Stromal cell of bone marrow (primary cell): ENCODE results near the gene COL5A1.

Experiments used
- DNase-seq: peaks from one replicate; pipeline ENCODE4 v3.0.0-alpha.2; 2012; ENCODE audit warnings: low read depth

The COL5A1 gene

GRCh38 chr9:134641173-134641989 is at the start of gene COL5A1:
Gene COL5A1, plus strand, starts transcription at chr9:134641803. Its CDS starts 385 bp downstream, at chr9:134642188.
- peak; percentile 91 for DNase-seq

DNA sequence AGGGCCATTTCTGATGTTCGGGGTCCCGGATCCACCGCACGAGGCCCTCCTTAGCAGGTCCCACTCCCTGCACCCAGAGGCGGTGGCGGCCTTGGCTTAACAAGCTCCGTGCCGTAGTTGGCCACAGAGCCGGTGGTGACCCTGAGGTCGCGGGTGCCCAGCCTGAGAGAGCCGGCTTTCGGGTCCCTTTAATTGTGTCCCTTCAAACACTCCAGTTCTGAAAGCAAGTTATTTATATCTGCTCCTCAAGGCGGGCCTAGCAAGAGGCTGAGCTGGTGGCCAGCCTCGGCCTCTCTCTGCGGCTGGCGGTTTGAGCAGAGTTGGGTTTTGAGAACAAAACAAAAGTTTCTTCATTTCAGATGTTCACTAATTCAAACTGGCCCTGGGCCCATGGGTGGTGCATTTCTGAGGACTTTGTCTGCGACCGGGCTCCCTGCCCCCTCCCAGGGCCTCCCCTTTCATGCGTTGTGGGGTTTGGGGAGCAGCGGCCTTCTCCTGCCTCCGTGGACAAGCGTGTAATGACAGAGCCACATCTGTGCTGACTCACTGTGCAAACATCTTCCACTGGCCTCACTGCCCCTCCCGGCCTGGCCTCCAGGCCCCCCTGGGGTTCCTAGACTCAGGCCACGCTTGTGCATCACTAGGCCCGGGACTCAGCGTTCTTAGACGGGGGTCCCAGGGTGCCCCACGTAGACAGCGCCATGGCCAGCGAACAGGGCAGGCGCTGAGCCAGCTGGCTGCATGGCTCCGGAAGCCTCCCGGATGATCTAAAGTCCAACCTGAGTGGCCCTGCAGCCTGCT is 49.4 kb upstream of the COL5A1 start:
- DNase-seq: peak; percentile 87

- no peak for DNase-seq
These were observed 48.8 kb upstream of the COL5A1 start for GRCh38 chr9:134592819-134593200.

DNA sequence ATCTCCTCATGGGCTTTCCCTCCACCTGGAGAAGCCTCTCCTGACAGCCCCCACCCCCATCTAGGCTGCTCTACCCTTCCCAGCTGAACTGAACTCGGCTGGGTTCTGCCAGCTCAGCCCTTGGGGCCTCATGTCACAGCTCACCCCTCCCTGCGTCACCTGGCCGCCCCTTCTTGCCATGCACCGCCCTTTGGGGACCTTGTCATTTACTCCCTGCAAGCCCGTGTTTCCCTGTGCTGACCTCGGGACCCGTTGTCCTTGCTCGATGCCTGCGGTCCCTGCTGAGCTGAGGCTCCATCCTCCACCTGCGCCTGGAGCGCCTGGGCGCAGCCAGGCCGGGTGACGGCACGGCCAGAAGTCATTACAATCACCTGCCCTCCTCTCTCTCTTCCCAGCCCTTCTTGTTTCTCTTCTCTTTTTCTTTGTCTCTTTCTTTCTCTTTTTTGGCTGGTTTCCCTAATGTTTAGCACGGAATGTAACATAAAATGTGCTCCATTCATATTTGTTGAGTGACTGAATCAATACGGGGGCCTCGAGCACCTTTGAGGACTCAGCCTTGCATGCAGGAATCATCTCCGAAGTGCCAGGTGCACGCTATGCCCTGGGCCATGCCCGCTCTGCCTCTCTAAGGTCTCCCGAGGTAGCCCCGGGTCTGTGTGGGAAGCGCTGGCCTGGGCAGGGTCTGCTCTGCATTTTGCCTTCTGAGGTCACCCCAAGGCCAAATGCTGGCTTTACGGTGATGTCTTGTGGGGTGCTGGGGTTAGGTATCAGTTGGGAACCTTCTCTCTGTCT is 48.1 kb upstream of the COL5A1 start:
- no peak for DNase-seq

- no peak for DNase-seq
These were observed 47.3 kb upstream of the COL5A1 start for GRCh38 chr9:134594078-134594941.

DNA sequence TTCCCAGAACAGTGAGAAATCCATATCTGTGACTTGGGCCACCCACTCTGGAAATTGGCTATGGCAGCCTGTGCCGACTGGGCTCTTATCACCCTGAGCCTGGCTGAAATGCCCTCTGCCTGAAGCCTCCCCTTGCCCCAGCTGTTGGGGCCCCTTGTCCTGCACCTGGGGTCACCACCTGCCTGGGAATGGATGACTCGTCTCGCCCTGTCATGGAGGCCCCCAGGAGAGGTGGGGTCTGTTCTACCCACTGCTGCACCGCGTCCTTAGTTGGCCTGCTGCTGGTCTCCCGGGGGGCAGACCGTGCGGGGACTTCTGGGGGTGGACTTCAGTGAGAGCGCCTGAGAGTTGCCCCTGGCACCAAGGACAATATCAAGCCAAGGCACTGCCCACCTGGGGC is 46.6 kb upstream of the COL5A1 start:
- DNase-seq: no peak

GRCh38 chr9:134597041-134597913 is 44.3 kb upstream of the COL5A1 start:
- DNase-seq: no peak

DNA sequence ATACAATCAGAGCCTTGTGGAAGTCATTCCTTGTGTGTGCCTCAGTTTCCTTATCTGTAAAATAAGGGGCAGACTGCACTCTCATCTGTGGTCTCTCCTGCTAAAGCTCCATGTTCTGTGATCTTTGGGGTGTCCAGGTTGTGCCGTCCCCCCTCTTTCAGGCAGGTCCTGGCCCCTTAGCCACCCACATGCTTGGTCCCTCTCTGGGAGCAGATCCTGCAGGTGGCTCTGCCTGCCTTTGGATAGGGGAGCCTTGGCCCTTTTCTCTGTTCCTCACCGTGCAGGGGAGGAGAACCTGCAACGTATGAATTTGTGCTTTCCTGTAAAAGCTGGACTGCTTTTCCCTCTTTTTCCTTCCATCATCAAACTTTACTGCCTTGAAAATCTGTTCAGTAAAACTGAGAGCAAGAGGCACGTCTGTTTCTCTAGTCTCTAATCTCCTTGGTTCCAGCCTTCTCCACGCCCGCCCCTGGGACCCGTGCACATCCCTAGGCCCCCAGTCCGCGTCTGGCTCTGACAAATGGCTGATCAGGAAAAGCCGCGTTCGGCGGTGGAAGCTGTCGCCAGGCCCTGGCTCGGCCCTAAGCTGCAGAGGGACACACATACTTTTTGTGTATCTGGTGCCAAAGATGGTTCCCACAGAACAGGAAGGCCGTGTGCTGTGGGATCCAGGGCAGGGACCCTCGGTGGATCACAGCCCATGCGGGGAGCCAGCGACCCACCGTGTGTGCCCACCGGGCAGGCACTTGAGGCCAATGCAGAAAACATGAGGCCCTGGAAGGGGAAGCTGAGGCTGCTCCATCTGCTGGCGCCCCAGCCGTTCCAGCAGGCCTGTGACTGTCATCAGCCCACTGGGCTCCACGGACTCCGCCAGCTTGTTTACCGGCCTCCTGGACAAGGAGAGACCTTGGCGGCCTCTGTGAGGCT is 43.4 kb upstream of the COL5A1 start:
- DNase-seq: no peak

DNA sequence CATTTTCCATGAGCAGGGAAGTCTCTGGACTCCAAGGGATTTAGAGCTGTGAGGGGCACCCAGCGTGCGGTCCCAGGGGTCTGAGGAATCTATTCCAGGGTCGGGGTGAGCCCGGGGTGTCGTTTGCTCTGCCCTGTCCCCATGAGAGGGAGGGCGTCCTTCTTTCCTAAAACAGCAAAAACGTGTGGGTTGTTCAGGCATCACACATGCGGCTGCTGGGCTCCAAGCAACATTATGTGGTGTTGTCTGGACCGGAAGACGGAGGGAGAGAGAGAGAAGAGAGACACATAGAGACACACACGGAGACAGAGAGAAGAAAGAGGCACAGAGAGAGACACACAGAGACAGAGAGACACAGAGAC is 42.7 kb upstream of the COL5A1 start:
- no peak for DNase-seq

- no peak for DNase-seq
These were observed 41.2 kb upstream of the COL5A1 start for GRCh38 chr9:134600371-134600770.

- DNase-seq: no peak
These were observed 40.6 kb upstream of the COL5A1 start for GRCh38 chr9:134600836-134601638.

GRCh38 chr9:134601764-134602163 is 39.8 kb upstream of the COL5A1 start:
- no peak for DNase-seq

- DNase-seq: peak; percentile 95
These were observed 38.8 kb upstream of the COL5A1 start for GRCh38 chr9:134602547-134603362.

DNA sequence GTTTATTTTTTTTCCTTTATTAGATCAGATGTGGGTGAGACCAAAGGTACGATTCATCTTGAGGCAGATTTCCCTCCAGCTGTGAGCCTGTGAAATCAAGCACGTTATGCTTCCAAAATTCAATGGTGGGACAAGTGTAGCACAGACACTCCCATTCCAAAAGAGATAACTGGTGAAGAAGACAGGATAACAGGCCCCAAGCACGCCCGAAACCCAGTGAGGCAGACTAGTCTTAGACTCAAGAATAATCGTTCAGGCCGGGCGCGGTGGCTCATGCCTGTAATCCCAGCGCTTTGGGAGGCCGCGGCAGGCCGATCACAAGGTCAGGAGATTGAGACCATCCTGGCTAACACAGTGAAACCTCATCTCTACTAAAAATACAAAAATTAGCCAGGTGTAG is 36.8 kb upstream of the COL5A1 start:
- no peak for DNase-seq

- DNase-seq: no peak
These were observed 36.1 kb upstream of the COL5A1 start for GRCh38 chr9:134605351-134605965.

DNA sequence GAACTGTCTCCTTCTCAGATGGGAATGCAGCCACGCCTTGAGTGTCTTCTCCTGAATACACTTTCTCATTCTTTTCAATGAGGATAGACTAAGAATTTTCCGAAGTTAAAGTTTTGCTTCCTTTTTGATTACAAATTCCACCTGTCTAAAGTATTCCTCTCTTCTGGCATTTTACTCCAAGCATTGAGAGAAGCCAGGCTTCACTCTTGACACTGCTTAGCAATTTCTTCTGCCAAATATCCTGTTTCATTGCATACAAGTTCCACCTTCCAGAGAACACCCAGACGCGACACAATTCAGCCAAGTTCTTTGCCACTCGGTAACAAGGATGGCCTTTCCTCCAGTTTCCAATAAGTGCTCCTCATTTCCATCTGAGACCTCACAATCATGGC is 35.6 kb upstream of the COL5A1 start:
- no peak for DNase-seq
